GM18517 (cell line): ENCODE measurements around the gene BRAT1.

Experiments used
- ATAC-seq: cut with Tn5 transposase; IDR thresholded peaks from one replicate; pipeline ENCODE4 v1.9.1; 2021; ENCODE audit warnings: mild to moderate bottlenecking, moderate library complexity; ENCODE audit not compliant: unreplicated experiment

BRAT1 gene

GRCh38 chr7:2500701-2501100 lies 54.6 kb downstream of the BRAT1 start:
- ATAC-seq = no peak

GRCh38 chr7:2499719-2500430 lies 55.4 kb downstream of the BRAT1 start:
- no peak for ATAC-seq

DNA sequence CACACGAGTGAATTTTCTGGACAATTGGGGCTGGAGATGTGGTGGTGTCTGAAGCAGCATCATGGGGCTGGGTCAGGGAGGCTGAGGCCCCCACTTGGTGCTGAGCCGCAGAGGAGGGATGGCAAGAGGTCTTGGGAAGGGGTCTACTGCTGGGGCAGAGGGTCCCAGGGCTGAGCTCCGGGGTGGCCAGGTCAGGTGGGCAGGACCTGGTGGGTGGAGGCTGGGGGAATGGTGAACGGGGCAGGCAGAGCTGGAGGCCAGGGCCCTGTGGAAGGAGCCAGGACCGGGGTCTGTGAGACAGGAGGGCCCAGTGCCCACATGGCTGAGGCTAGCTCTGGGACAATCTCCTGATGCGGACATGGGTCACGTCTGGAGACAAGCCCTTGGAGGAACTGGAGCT lies 56.1 kb downstream of the BRAT1 start:
- ATAC-seq = no peak

GRCh38 chr7:2498708-2499107 lies 56.6 kb downstream of the BRAT1 start:
- ATAC-seq = no peak

- ATAC-seq = no peak
Measured at GRCh38 chr7:2497500-2498336, 57.6 kb downstream of the BRAT1 start.

GRCh38 chr7:2497065-2497464 lies 58.3 kb downstream of the BRAT1 start:
- ATAC-seq = no peak

DNA sequence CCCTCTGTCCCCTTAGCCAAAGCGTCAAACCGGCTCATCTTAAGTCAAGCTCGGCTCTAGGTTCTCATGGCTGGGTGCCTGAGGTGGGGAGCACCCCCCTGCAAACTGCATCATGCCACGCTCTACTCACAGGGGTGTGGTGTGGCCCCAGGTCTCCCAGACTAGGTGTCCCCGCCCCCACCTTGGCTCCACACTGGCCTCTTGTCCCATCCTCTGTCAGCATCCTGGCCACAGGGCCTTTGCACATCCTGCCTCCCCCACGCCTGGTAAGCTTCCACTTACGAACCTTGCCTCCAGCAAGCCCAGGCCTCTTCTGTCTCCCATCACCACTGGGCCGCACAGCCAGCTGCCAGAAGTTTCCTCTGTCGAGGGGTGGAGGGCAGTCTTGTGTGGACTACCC lies 58.9 kb downstream of the BRAT1 start:
- no peak for ATAC-seq

- no peak for ATAC-seq
Measured at GRCh38 chr7:2495418-2496299, 59.7 kb downstream of the BRAT1 start.

- ATAC-seq = no peak
Measured at GRCh38 chr7:2494191-2495130, 60.9 kb downstream of the BRAT1 start.

DNA sequence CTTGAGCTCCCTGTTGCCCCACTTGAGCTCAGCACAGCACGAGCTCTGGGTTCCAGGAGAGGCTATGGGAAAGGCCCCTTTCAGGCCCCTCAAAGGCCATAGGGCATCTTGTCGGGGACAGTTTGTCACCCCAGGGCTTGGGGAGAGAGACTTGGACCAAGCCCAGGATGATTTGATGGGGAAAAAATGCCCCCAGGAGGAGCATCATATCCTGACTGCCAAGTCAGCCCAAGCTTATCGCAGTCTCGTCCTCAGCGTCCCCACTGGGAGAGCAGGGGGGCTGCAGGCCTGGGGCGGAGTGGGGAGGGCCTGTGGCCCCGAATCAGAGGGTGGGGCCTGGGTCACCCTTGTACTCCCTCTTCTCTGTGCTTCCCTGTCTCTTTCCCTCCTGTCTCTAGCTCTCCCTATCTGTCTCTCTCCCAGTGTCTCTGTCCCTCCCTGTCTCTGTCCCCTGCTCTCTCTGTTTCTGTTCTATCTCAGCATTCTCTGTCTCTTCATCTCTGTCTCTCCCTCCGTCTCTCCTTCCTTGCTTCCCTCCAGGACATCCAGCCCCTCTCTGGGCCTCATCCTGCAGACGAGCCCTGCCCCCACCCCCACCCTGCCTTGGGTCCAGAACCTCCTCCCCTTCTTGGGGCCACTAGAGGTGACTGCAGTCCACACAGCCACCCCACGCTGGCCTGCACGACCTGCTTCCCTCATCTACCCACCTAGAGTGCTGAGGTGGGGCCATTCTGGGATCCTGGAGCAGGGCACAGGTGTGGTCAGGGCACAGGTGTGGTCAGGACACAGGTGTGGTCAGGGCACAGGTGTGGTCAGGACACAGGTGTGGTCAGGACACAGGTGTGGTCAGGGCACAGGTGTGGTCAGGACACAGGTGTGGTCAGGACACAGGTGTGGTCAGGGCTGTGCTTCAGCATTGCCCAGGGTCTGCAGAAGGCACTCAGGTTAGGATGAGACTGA lies 61.8 kb downstream of the BRAT1 start:
- ATAC-seq = no peak

- ATAC-seq = no peak
Measured at GRCh38 chr7:2492038-2492437, 63.3 kb downstream of the BRAT1 start.

DNA sequence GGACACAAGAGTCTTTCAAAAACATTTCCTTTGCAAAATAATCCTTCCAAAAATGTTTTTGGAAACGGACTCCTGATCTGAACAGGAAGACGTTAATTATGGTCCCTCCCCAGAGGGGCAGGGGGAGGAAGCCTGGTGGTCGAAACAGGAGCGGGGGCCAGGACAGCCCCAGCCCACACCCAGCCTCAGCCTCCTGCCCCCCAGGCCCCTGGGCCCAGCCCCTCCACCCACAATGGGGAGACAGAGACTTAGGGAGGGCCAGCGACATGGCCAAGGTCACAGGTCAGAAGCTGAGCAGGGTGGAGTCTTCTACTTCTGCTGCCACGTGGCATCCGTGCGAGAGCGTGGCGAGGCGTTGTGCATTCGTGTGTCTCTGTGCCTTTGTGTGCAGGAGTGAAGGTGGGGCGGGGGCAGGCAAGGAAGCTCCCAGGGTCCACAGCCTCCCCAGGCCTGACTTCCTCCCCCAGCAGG lies 65.1 kb downstream of the BRAT1 start:
- no peak for ATAC-seq

DNA sequence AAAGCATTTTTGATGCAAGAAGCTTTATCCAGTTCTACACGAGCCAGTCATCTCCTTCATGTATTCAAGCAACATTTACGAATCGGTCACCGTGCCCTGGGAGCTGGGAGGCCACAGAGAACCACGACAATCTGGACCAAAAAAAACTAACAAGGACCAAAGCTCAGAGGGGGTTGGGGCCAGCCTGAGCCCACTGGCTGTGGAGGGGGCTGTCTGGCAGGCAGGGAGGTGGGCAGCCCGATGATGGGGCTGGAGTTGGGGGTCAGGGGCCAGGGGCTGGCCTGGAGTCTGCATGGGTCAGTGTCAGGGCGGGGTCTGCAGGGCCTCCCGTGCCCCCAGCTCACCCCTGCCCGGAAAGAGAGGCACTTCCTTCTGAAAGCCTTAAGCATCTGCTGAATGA lies 66.6 kb downstream of the BRAT1 start:
- ATAC-seq = no peak

DNA sequence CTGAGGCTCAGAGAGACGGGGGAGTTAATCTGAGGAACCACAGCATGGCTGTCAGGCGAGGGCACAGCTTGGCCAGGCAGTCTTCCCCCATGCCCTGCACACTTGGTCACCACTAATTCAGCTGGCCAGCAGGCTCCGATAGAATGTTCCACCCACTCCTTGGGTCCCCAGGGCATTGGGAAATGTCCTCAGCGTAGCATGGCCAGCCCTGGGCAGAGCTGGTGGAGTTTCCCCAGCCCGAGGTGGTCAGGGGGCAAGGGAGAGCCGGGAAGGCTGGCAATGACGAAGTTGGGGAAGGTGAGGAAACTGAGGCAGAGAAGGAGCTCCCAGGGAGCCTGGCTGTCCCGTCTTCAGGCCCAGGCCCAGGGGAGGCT lies 67.1 kb downstream of the BRAT1 start:
- no peak for ATAC-seq
